ENCODE data around the gene VIM. TPM values are rescaled to one million over a fixed set of nuclear protein-coding genes. Genes with fewer than 3 reads are reported as not detected.

Gene VIM
- total and polyA plus RNA-seq, 5 donors: 724 to 952 (median 781) TPM

DNA sequence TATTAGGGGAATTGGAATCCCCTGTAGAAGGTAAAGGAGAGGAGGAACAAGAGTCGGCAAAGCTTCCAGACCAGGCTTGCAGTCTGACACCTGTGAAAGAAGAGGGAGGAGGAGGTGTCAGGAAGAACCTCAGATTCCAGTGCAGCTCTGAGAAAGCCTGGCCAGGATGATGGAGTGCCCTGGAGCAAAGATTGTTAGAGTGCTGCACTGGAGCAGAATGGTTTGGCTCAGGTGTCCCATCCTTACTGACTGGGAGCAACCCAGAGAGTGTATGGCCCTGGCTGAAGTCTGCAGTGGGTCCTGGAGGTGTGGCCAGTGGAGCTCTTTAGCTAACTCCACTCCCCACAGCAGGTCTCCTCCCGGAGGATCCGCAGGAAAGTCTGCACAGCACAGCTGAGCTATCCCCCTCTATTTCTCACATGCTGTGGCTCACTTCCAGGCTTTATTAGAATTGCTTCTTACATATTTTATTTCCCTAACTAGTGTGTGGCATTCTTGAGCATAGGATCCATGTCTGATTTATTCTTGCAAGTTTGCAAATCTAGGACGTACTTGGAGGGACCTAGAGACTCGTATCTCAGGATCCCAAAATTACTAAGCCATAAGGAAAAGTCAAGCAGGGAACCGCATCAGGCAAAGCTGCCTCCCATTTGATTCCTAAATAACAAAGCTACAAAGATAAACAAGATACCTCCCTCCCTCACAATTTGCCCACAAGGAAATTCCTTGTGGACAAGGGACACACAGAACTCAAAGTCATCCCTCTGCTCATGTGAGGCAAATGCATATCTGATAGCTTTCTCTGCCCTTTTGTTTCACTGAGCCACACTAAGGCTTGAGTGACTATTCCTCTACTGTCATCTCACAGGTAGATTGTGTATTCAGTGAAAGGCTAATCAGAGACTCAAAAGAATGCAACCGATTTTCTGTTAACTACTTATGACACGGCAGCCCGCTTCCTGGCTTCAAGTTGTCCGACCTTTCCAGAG lies 58.8 kb downstream of the VIM start:
- no peak for ATAC-seq
- Histone ChIP-seq H3K9me3 (ENCODE audit: control insufficient read depth, low read length) (no peaks in the 10 kb centered on the region), H3K27ac (ENCODE audit: low read length) (no peak overlapping the region), H3K27me3 (ENCODE audit: control insufficient read depth, insufficient read depth) (no peaks in the 10 kb centered on the region), H3K4me1 (ENCODE audit: control insufficient read depth, insufficient read depth, low read length) (no peaks in the 10 kb centered on the region), H3K4me3 (ENCODE audit: low read length) (no peak overlapping the region)
- no peak for DNase-seq
- whole genome bisulfite sequencing: 68% methylated on average over 10 of the region's 10 CpGs
- intact Hi-C loops (cut with DNase I): no loop called here

Other genes with a start within 250 kb of the VIM start
- gene CUBN, start 98.4 kb upstream of the VIM start, total RNA-seq: 1 to 10 TPM in 1 of 4 donors, under 1 TPM in 3; 0.78 to 1.3 (median 0.91) TPM
- 0.41 TPM for gene CUBN, start 98.4 kb upstream of the VIM start, polyA plus RNA-seq
- gene TRDMT1, start 26.6 kb upstream of the VIM start, total RNA-seq: 1 to 10 TPM; 4.5 to 6.9 (median 5.4) TPM
- gene TRDMT1, start 26.6 kb upstream of the VIM start, polyA plus RNA-seq: 2.1 TPM
- gene ST8SIA6, start 226.4 kb downstream of the VIM start, total RNA-seq: 10 to 100 TPM in 3 of 4 donors, 1 to 10 TPM in 1; 9.2 to 20.0 (median 15.0) TPM
- gene ST8SIA6, start 226.4 kb downstream of the VIM start, polyA plus RNA-seq: 1.7 TPM